GM19023 (cell line): Measurements from ENCODE around the gene CDC42BPA.

Source experiments
- ATAC-seq: cut with Tn5 transposase; IDR thresholded peaks from one replicate; pipeline ENCODE4 v1.9.1; 2021; ENCODE audit warnings: mild to moderate bottlenecking, moderate library complexity; ENCODE audit not compliant: unreplicated experiment

CDC42BPA gene

GRCh38 chr1:226951286-226952117 lies 366.8 kb downstream of the CDC42BPA start:
- no peak for ATAC-seq

- no peak for ATAC-seq
Measured at GRCh38 chr1:226950871-226951270, 367.4 kb downstream of the CDC42BPA start.

GRCh38 chr1:226950316-226950715 lies 368.0 kb downstream of the CDC42BPA start:
- no peak for ATAC-seq

GRCh38 chr1:226949401-226949800 lies 368.9 kb downstream of the CDC42BPA start:
- no peak for ATAC-seq

- no peak for ATAC-seq
Measured at GRCh38 chr1:226948996-226949395, 369.3 kb downstream of the CDC42BPA start.

GRCh38 chr1:226948480-226948879 lies 369.8 kb downstream of the CDC42BPA start:
- no peak for ATAC-seq

GRCh38 chr1:226948051-226948450 lies 370.2 kb downstream of the CDC42BPA start:
- no peak for ATAC-seq

GRCh38 chr1:226946841-226947240 lies 371.5 kb downstream of the CDC42BPA start:
- no peak for ATAC-seq

GRCh38 chr1:226946285-226946684 lies 372.0 kb downstream of the CDC42BPA start:
- ATAC-seq: no peak

- no peak for ATAC-seq
Measured at GRCh38 chr1:226945858-226946245, 372.4 kb downstream of the CDC42BPA start.

- ATAC-seq: no peak
Measured at GRCh38 chr1:226945106-226945857, 373.0 kb downstream of the CDC42BPA start.

GRCh38 chr1:226943927-226944326 lies 374.4 kb downstream of the CDC42BPA start:
- no peak for ATAC-seq

- ATAC-seq: no peak
Measured at GRCh38 chr1:226943156-226943555, 375.1 kb downstream of the CDC42BPA start.

- ATAC-seq: no peak
Measured at GRCh38 chr1:226942392-226942791, 375.9 kb downstream of the CDC42BPA start.

GRCh38 chr1:226940806-226941067 lies 377.6 kb downstream of the CDC42BPA start:
- no peak for ATAC-seq

GRCh38 chr1:226940029-226940805 lies 378.1 kb downstream of the CDC42BPA start, which contains the start of gene COQ8A:
Gene COQ8A, plus strand, starts transcription at chr1:226940294. Its CDS starts 21,092 bp downstream, at chr1:226961386.
- ATAC-seq: peak; percentile 94
